COLO829 (cell line): ENCODE results near the gene HABP4.

ENCODE experiments used
- DNase-seq: peaks from one replicate; pipeline ENCODE4 v3.0.0; 2012; ENCODE audit warnings: low spot score

The HABP4 gene

DNA sequence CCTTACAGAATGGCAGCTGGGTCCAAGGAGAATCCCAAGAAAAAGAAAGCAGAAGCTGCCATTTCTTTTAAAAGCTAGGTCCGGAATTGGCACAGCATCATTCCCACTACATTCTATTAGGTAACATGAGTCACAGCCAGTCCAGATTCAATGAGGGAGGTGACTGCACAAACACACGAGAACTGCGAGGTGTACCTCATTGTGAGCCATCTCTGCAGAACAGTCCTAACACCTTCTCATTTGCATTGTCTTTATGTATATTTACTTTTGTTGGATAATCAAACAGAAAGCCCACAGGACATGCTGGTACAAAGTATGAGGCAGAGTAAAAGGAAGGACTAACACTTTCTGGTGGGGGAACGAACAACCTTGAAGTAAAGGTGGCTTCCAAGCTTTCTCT is 14.6 kb upstream of the HABP4 start:
- no peak for DNase-seq

- DNase-seq: no peak
Measured at GRCh38 chr9:96436063-96436455, 13.9 kb upstream of the HABP4 start.

DNA sequence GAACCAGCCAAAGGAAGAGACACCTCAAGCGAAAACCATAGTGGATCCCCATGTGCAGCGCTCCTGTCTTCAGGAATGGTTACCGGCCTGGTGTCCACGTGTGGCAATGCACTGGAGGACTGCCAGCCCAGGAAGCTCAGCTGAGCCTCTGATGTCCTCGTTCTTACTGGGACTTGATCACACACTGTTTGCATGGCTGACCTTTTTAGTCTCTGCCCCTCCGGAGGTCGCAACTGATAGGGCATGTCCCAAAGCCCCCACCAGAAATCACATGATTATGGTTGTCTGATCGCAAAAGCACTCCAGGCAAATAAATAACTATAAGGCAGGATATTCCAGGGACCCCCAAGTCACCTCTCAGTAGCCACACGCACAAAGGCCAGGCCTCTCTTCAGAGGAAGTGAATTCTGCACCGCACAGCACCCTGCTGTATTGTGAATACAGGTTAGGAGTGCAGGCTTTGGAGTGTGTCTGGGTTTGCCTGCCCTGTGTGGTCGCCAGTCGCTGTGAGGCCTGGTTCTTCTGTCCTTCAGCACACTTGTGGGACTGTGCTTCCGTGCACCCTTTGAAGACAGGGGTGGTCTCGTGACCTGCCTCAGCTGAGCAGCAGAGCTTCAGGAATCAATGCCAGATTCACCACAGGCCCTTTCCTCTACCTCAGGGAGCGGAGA is 13.4 kb upstream of the HABP4 start:
- DNase-seq: no peak

GRCh38 chr9:96437454-96437853 is 12.5 kb upstream of the HABP4 start:
- DNase-seq: no peak

DNA sequence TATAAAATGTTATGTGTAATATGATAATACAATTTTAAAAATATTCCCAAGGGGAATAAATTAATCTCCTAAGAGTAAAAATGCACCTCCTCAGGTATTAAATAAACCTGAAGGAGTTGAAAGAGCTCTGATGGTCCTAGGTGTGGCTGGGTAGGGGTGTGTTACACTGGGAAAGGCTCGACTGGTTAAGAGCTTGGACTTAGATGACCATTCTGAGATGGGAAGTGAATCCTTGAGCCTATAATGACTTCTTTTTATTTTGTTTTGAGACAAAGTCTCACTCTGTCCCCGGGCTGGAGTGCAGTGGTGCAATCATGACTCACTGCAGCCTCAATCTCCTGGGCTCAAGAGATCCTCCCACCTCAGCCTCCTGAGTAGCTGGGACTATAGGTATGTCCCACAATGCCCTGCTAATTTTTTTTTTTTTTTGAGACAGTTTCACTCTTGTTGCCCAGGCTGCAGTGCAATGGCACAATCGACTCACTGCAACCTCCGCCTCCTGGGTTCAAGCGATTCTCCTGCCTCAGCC is 9.2 kb upstream of the HABP4 start:
- no peak for DNase-seq

- no peak for DNase-seq
Measured at GRCh38 chr9:96441798-96442445, 8.0 kb upstream of the HABP4 start.

- DNase-seq: no peak
Measured at GRCh38 chr9:96442491-96442890, 7.5 kb upstream of the HABP4 start.

DNA sequence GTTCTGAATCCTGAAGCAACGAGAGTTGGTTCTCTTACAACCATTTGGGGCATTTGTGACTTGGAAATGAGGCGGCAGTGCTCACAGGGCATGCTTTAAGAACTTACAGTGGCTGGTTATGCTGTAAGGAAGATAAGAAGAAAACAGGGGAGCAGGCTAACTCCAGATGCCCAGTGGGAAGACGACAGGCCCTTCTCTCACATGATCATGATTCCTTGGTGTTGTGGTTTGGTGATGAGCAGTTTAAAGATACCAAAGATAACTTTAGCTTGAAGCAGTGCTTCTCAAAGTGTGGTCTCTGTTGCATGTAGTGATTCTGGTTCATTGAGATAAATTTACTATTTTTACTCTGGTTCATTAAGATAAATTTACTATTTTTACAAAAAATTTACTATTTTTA is 2.6 kb upstream of the HABP4 start:
- no peak for DNase-seq

DNA sequence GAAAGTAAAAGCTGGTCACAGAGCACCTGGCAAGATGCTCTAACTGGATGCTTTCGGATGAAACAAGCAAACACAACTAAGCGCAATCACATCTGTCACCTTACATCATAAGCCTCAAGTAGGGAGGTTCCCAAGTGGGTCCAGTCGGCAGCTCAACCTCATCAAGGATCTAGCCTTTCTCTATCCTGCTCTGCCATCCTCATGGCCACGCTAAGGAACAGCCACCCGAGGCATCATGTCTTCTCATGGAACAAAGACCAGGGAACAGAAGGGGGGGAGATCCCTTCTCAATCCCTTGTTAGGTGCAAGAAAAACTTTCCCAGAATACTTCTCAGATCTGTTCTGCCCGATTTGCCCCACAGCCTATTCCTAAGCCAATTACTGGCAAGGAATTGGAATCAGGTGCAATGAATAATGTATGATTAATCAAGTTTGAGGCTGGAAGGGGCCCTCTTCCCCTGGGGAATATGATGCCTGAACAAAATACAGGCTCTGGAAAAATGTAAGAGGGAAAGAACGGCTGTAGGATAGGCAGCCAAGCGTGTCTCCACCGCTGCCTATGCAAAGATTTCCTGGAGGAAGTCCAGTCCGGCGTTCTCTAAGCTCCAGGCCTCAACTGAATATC is 1.3 kb upstream of the HABP4 start:
- DNase-seq: no peak

DNA sequence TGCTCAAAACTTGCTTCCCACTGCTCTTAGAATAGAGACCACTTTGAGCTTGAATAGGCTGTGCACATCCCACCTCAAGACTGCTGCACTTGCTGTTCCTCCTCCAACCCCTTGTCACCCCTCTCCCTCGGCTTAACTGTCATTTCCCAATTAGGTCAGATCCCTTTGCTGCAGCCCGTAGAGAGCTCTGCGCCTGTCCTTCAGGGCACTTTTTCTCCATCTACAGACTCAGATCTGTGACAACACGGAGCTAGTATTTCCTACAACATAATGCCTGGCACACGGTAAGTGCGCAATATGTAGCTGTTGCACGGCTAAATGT is 485 bp upstream of the HABP4 start:
- no peak for DNase-seq

- no peak for DNase-seq
Measured at GRCh38 chr9:96450613-96451528, 902 bp downstream of the HABP4 start.

DNA sequence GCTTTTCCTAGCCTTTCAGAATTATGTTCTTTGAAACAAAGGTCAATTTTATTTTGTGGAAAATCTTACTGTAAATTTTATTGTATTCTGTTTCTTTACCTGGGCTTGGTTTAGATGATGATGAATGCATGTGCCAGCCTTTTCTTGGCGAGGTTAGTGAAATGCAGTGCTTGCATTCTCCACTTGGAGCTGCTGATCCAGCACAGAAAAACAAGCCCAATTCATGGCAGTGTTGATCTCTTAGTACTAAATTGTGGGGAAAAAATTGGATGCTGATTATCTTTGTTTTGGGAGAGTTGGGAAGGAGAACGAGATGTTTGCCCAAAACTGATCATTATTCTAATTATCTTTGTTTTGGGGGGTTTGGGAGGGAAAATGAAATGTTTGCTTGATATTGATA is 3.7 kb downstream of the HABP4 start:
- peak; percentile 78 for DNase-seq

- no peak for DNase-seq
Measured at GRCh38 chr9:96457266-96457665, 7.3 kb downstream of the HABP4 start.

DNA sequence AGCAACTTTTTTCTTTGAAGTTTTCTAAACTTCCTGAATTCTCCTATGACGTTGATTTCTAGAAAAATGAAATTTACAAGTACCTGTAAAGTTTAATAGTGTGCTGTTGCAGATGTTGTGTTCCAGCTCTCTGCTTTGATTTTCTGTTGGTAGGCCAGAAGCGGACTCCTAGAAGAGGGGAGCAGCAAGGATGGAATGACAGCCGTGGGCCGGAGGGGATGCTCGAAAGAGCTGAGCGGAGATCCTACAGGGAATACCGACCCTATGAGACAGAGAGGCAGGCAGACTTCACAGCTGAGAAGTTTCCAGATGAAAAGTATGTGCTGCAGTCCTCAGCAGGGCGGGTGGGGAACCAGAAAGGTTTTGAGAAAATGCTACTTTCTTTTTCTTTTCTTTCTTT is 8.3 kb downstream of the HABP4 start:
- DNase-seq: no peak

- DNase-seq: no peak
Measured at GRCh38 chr9:96459268-96460007, 9.5 kb downstream of the HABP4 start.

DNA sequence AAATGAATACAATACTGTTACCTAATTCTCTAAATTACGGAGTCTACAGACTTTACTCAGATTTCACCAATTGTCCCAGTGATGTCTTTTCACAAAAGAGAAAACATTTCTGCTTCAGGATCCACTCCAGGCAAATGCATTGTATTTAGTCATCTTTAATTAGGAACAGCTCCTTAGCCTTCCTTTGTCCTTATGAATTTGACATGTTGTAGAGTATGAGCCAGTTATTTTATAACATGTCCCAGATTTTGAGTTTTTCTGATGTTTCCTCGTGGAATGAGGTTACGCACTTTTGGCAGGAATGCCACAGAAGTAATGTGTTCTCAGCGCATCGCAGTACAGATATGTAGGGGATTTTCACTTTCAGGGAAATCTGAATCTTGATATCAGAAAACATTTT is 10.5 kb downstream of the HABP4 start:
- no peak for DNase-seq

DNA sequence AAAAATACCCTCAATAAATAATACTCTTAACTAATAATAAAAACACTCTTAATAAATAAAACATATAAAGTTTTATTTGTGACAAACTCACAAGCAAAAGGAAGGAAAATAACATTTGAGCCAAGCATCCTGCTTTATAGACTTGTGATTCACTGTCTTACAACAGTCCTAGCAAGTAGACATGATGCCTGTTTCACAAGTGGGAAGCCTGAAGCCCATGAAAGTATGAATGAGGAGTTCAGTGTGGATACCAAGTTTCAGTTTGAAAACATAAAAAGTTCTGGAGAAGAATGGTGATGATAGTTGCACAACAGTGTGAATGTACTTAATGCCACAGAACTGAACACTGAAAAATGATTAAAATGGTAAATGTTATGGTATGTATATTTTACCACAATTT is 10.9 kb downstream of the HABP4 start:
- no peak for DNase-seq

DNA sequence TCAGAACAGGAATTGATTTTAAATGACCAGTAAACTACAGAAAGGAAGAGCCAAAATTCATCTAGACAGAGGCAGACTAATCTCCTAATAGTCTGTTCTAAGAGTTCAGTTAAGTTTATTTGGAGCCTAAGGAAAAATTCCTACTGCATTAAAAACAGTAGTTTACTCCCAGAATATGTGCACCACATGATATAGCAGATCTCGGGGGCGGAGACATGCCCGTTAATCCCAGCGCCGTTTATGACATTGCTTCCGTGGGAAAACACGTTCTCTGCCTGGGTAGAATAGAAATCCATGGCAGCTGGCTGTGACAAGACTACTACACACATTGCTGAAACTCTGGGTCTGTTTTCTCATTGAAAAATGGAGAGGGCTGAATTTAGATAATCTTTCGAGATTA is 11.4 kb downstream of the HABP4 start:
- no peak for DNase-seq

DNA sequence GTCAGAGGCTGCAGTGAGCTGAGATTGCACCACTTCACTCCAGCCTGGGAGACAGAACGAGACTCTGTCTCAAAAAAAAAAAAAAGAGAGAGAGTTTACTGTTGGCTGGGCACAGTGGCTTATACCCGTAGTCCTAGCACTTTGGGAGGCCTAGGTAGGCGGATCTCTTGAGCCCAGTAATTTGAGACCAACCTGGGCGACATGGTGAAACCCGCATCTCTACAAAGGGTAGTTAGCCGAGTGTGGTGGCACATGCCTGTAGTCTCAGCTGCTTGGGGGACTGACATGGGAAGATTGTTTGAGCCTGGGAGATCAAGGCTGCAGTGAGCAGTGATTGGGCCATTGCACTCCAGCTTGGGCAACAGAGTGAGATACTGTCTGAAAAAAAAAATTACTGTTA is 12.6 kb downstream of the HABP4 start:
- no peak for DNase-seq

- DNase-seq: no peak
Measured at GRCh38 chr9:96464426-96464825, 14.5 kb downstream of the HABP4 start.

GRCh38 chr9:96467784-96468183 is 17.8 kb downstream of the HABP4 start:
- DNase-seq: no peak

GRCh38 chr9:96476013-96476412 is 26.0 kb downstream of the HABP4 start:
- DNase-seq: no peak
